Mammary epithelial cell (primary cell): ENCODE measurements around the gene RINL.

ENCODE experiments used
- EZH2 ChIP-seq: IDR thresholded peaks from 2 replicates; pipeline ENCODE4 v1.6.1; 2012; ENCODE audit warnings: low read length, inconsistent platforms, borderline replicate concordance
- TF ChIP-seq, protein P1 (sequence below), 2 donors: IDR thresholded peaks in 1 of 2; conservative IDR thresholded peaks in 1 of 2; 2 replicates each; pipeline ENCODE4 v1.5.1; 2011 to 2012; ENCODE audit warnings: inconsistent platforms in 2 of 2, low read length in 2 of 2, mild to moderate bottlenecking in 2 of 2, control low read depth in 1 of 2, low read depth in 1 of 2; ENCODE audit not compliant: insufficient read depth in 1 of 2; ENCODE audit errors: extremely low read depth in 1 of 2

DNA sequence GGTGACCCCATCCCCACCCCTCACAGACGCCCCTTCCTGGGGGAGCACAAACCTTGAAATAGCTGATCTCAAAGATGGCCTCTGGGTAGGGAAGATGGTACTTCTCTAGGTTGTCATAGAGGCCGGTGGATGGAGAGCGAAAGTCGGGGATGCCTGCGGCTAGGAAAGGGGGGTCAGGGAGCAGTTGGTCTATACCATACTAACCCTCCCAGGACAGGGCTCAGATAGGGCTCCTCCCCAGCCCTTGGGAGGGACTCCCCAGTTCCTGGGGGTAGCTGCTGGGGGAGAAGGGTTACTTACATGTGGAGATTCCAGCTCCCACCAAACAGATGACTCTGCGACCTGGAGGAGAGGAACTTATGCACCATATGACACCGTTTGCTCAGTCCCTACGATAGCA, 11.7 kb upstream of the RINL start:
- TF ChIP-seq, protein P1, sequence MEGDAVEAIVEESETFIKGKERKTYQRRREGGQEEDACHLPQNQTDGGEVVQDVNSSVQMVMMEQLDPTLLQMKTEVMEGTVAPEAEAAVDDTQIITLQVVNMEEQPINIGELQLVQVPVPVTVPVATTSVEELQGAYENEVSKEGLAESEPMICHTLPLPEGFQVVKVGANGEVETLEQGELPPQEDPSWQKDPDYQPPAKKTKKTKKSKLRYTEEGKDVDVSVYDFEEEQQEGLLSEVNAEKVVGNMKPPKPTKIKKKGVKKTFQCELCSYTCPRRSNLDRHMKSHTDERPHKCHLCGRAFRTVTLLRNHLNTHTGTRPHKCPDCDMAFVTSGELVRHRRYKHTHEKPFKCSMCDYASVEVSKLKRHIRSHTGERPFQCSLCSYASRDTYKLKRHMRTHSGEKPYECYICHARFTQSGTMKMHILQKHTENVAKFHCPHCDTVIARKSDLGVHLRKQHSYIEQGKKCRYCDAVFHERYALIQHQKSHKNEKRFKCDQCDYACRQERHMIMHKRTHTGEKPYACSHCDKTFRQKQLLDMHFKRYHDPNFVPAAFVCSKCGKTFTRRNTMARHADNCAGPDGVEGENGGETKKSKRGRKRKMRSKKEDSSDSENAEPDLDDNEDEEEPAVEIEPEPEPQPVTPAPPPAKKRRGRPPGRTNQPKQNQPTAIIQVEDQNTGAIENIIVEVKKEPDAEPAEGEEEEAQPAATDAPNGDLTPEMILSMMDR (conservative IDR thresholded peaks at IDR 0.05 in 1 of 2, IDR thresholded peaks at IDR 0.05 in 1 of 2; ENCODE audit: extremely low read depth in 1 of 2, insufficient read depth in 1 of 2, low read depth in 1 of 2, low read length in 2 of 2) = no peak
- TF ChIP-seq EZH2 = no peak
